Measurements from ENCODE around the gene ADGRG2.

The ADGRG2 gene, protein sequence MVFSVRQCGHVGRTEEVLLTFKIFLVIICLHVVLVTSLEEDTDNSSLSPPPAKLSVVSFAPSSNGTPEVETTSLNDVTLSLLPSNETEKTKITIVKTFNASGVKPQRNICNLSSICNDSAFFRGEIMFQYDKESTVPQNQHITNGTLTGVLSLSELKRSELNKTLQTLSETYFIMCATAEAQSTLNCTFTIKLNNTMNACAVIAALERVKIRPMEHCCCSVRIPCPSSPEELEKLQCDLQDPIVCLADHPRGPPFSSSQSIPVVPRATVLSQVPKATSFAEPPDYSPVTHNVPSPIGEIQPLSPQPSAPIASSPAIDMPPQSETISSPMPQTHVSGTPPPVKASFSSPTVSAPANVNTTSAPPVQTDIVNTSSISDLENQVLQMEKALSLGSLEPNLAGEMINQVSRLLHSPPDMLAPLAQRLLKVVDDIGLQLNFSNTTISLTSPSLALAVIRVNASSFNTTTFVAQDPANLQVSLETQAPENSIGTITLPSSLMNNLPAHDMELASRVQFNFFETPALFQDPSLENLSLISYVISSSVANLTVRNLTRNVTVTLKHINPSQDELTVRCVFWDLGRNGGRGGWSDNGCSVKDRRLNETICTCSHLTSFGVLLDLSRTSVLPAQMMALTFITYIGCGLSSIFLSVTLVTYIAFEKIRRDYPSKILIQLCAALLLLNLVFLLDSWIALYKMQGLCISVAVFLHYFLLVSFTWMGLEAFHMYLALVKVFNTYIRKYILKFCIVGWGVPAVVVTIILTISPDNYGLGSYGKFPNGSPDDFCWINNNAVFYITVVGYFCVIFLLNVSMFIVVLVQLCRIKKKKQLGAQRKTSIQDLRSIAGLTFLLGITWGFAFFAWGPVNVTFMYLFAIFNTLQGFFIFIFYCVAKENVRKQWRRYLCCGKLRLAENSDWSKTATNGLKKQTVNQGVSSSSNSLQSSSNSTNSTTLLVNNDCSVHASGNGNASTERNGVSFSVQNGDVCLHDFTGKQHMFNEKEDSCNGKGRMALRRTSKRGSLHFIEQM

DNA sequence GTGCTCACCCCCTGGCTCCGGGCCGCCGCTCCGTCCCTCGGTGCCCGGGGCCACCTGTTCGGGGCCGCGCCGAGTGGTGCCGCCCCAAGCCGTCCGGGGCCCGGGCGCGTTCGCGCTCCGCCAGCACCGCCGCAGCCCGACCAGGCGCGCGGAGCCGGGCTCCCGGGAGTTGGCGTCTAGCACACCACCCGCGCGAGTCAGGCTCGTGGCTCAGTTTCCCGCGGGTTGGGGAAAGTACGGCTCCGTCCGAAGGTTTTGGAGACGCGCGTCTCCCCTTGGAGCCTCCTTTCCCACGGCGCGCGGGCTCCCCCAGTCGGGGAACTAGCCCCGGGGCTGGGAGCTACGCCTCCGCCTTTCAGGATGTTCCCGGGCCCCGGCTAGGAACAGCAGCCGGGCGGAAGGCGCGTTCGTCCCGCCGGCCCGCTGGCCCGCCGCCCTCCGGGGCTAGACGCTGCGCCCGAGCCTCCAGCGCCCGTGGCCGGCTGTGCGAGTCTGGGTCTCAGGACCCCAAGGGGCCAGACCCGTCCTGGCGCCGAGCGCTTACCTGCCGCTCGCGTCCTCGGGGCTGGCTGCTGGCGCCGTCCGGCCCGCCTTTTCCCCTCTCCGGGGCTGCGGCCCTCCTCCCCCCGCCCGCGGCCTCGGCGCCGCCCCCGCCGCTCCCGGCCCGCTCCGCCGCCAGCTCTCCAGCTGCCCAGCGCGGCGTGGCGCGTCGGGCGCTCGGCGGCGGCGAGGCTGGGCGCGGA is at the start of gene ADGRG2:
Gene ADGRG2, minus strand, starts transcription at position 571 of the 743 bp plus-strand sequence. CDS start 53,634 bp downstream, outside the sequence.
- TF ChIP-seq TAF1 (IDR thresholded peaks at IDR 0.05; ENCODE audit: low read depth) (no peak), RAD21 (IDR thresholded peaks at IDR 0.05; ENCODE audit: low read depth) (peak; percentile 26; the same call in 1 of the 2 replicates)
- TF ChIP-seq, protein P1, sequence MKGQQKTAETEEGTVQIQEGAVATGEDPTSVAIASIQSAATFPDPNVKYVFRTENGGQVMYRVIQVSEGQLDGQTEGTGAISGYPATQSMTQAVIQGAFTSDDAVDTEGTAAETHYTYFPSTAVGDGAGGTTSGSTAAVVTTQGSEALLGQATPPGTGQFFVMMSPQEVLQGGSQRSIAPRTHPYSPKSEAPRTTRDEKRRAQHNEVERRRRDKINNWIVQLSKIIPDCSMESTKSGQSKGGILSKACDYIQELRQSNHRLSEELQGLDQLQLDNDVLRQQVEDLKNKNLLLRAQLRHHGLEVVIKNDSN (IDR thresholded peaks at IDR 0.05) = no peak

DNA sequence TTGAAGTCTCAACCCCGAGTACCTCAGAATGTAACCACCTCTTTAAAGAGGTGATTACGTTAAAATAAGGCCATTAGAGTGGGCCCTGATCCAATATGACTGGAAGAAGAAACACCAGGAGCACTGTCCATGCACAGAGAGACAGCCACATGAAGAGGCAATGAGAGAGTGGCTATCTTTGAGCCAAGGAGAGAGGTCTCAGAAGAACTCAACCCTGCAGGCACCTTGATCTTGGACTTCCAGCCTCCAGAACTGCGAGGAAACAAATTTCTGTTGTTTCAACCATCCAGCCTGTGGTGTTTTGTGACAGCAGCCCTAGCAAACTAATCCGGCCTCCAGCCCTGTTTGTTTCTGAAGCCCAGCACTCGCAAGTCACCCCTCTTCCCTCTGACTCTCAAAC is 46.3 kb upstream of the ADGRG2 start:
- no peak for TF ChIP-seq NFIC (IDR thresholded peaks at IDR 0.05)

DNA sequence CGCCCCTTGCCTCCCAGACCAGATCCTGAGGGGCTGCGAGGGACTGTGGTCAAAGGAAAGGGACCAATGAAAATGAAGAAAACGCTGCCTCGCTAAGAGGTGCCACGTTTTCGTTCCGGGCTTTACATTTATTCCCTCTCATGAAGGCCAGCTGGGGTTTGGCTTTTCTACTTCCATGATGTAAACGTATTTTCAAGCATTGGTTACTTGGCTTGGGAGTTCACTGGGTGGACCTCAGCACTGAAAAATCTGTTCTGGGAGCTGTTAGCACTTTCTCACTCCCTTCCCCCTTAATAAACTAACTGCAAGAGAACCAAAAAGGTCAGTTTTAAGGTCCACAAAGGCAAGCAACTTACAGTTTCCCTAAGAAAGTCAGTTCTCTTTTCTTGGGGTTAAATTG is 40.6 kb upstream of the ADGRG2 start:
- TF ChIP-seq, protein P2, sequence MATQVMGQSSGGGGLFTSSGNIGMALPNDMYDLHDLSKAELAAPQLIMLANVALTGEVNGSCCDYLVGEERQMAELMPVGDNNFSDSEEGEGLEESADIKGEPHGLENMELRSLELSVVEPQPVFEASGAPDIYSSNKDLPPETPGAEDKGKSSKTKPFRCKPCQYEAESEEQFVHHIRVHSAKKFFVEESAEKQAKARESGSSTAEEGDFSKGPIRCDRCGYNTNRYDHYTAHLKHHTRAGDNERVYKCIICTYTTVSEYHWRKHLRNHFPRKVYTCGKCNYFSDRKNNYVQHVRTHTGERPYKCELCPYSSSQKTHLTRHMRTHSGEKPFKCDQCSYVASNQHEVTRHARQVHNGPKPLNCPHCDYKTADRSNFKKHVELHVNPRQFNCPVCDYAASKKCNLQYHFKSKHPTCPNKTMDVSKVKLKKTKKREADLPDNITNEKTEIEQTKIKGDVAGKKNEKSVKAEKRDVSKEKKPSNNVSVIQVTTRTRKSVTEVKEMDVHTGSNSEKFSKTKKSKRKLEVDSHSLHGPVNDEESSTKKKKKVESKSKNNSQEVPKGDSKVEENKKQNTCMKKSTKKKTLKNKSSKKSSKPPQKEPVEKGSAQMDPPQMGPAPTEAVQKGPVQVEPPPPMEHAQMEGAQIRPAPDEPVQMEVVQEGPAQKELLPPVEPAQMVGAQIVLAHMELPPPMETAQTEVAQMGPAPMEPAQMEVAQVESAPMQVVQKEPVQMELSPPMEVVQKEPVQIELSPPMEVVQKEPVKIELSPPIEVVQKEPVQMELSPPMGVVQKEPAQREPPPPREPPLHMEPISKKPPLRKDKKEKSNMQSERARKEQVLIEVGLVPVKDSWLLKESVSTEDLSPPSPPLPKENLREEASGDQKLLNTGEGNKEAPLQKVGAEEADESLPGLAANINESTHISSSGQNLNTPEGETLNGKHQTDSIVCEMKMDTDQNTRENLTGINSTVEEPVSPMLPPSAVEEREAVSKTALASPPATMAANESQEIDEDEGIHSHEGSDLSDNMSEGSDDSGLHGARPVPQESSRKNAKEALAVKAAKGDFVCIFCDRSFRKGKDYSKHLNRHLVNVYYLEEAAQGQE (IDR thresholded peaks at IDR 0.05; ENCODE audit: low read depth) = no peak
- TF ChIP-seq YY1 (IDR thresholded peaks at IDR 0.05; ENCODE audit: low read depth) = no peak
- TF ChIP-seq CEBPB (IDR thresholded peaks at IDR 0.05) = no peak
- TF ChIP-seq RAD21 (IDR thresholded peaks at IDR 0.05; ENCODE audit: low read depth) = no peak
- no peak for TF ChIP-seq NFIC (IDR thresholded peaks at IDR 0.05)
- TF ChIP-seq EGR1 (IDR thresholded peaks at IDR 0.05) = no peak
- TF ChIP-seq TCF12 (IDR thresholded peaks at IDR 0.05; ENCODE audit: low read depth) = no peak
- TF ChIP-seq FOXM1 (IDR thresholded peaks at IDR 0.05; ENCODE audit: borderline replicate concordance, low read depth) = no peak
- TF ChIP-seq EP300 (IDR thresholded peaks at IDR 0.05; ENCODE audit: borderline replicate concordance) = no peak
- no peak for TF ChIP-seq TEAD4 (IDR thresholded peaks at IDR 0.05)
- no peak for TF ChIP-seq TAF1 (IDR thresholded peaks at IDR 0.05; ENCODE audit: low read depth)
- TF ChIP-seq ZBTB7A (IDR thresholded peaks at IDR 0.05; ENCODE audit: low read depth) = no peak
- TF ChIP-seq, protein P3, sequence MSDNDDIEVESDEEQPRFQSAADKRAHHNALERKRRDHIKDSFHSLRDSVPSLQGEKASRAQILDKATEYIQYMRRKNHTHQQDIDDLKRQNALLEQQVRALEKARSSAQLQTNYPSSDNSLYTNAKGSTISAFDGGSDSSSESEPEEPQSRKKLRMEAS (IDR thresholded peaks at IDR 0.05) = no peak
- no peak for TF ChIP-seq CREB1 (IDR thresholded peaks at IDR 0.05; ENCODE audit: low read depth)
- TF ChIP-seq, protein P1 (IDR thresholded peaks at IDR 0.05) = no peak

DNA sequence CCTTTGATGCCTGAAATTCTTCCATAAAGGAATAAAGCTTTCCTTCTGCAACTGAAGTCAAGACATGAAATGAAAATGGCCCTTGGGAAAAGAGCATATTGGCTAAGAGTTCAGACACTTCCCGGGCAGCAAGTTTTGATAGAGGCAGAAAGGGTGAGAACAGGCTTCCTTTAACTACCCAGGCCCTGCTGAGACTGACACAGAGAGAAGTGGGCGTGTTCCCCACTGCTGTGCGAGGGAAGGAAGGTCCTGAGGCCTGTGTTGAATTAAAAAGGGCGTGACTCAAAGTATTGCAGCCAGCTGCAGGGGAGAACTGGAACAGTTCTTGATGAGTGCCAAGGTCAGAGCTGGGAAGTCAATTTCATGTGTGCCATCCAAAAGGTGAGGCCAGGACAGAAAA is 33.9 kb upstream of the ADGRG2 start:
- TF ChIP-seq, protein P2 (IDR thresholded peaks at IDR 0.05; ENCODE audit: low read depth) = no peak
- TF ChIP-seq ZBTB7A (IDR thresholded peaks at IDR 0.05; ENCODE audit: low read depth) = no peak
- no peak for TF ChIP-seq TEAD4 (IDR thresholded peaks at IDR 0.05)
- TF ChIP-seq NFIC (IDR thresholded peaks at IDR 0.05) = no peak
- TF ChIP-seq EGR1 (IDR thresholded peaks at IDR 0.05) = no peak
- TF ChIP-seq CREB1 (IDR thresholded peaks at IDR 0.05; ENCODE audit: low read depth) = no peak
- TF ChIP-seq EP300 (IDR thresholded peaks at IDR 0.05; ENCODE audit: borderline replicate concordance) = no peak
- TF ChIP-seq CEBPB (IDR thresholded peaks at IDR 0.05) = no peak
- TF ChIP-seq YY1 (IDR thresholded peaks at IDR 0.05; ENCODE audit: low read depth) = no peak
- TF ChIP-seq, protein P3 (IDR thresholded peaks at IDR 0.05) = no peak
- no peak for TF ChIP-seq TAF1 (IDR thresholded peaks at IDR 0.05; ENCODE audit: low read depth)

DNA sequence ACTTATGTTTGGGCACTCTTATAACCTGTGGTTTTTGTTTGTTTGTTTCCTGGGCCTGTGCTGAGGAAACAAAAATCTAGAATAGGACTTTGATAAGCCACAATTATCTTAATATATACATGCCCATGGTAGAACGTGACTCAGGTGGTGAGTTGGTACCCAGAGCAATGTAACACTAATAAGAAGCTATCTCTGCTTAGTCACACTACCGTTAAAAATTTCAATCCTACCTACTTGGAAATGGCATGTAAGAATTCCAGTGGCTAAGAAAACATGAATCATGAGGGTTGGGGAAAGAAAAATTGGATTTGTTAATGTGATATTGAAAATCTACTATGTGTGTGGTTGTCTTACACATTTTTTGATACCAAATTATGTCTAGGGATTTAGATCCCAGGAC is 30.5 kb upstream of the ADGRG2 start:
- TF ChIP-seq CREB1 (IDR thresholded peaks at IDR 0.05; ENCODE audit: low read depth) (no peak), EGR1 (IDR thresholded peaks at IDR 0.05) (no peak), FOXM1 (IDR thresholded peaks at IDR 0.05; ENCODE audit: borderline replicate concordance, low read depth) (no peak), TCF12 (IDR thresholded peaks at IDR 0.05; ENCODE audit: low read depth) (no peak), CEBPB (IDR thresholded peaks at IDR 0.05) (no peak), TAF1 (IDR thresholded peaks at IDR 0.05; ENCODE audit: low read depth) (no peak), YY1 (IDR thresholded peaks at IDR 0.05; ENCODE audit: low read depth) (no peak), EP300 (IDR thresholded peaks at IDR 0.05; ENCODE audit: borderline replicate concordance) (no peak), ZBTB7A (IDR thresholded peaks at IDR 0.05; ENCODE audit: low read depth) (no peak), NFIC (IDR thresholded peaks at IDR 0.05) (no peak), TEAD4 (IDR thresholded peaks at IDR 0.05) (no peak), RAD21 (IDR thresholded peaks at IDR 0.05; ENCODE audit: low read depth) (no peak)
- TF ChIP-seq, protein P3 (IDR thresholded peaks at IDR 0.05) = no peak
- TF ChIP-seq, protein P1 (IDR thresholded peaks at IDR 0.05) = no peak
- TF ChIP-seq, protein P2 (IDR thresholded peaks at IDR 0.05; ENCODE audit: low read depth) = no peak
